Brain pericyte (primary cell): ENCODE data around the gene ACTRT3.
"Not testable (repeated sequence)": the region's sequence is repeated elsewhere in the genome, so short reads cannot be mapped to it uniquely, and the experiment has no call there.

Experiments used
- DNase-seq: peaks from one replicate; pipeline ENCODE4 v3.0.0-alpha.2; 2012; ENCODE audit warnings: low read depth, low spot score

ACTRT3 gene

DNA sequence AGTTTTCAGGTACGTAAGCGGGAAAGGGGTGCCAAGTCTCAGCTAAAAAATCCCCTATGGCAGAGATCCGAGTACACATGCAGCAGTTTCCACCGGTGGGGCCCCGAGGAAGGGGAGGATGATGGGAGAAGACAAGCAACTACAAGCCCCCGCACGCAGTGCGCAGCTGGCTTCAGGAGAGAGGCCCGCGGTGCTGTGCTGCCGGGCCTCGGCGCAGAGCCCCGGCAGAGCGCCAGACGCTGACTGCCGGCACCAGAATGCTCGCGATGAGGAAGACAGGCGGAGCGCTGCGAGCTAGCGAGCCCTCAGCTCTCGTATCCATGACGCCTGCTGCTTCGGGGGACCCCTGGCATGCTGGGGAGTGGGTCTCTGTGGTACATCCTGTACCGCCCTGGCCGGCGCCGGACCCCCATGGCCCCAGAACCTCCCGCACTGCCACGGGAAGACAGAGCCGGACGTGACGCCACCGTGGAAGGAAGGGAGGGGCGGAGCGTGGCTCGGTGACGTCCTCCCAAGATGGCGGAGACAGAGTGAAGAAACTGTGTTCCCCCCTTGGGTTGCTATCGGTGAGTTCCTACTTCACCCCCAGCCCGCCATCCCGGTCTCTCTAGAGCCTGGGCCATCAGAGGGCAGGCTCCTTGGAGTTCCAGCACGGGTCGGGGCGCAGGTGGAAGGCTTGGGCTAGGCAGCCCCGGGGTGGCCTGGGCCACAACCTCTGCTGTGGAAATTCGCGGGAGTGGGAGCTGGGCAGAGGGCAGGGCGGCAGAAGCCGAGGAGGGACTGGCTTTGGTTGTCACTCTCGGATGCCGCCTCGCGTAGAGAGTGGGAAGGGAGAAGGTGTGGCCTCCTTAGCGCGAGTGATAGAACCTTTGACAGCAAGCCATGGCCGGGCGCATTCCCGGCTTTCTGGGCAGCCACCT is 3.8 kb upstream of the ACTRT3 start, which contains the start of gene MYNN:
Gene MYNN (plus strand): TSS at position 500 of the 920 bp plus-strand sequence. CDS start 900 bp downstream, outside the sequence.
- DNase-seq = peak; percentile 61

DNA sequence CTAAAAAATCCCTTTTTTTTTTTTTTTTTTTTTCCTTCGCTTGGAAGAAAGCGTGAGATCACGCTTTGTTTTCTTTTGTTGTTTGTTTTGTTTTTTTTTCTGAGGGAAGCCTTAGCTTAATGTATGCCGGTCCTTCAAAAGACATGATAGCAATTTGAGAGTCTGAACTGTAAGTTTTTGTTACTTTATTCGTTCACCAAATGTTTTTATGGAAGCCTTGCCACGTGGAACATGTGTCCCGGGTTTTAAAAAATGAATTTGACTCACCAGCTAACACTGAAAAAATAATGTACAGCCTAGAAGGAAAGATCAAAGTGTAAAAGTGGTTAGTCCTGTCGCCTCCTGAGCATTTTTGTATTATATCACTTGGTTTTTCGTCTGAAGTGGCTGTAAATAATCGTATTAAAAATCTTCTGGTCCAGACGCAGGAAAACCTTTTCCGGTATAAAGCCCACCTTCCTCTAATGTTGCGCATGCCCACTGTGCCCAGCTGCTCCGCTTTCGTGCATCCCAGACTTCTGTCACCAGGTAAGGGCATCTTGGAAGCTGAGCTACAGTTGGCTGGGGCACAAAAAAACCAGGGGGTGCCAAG is 3.0 kb upstream of the ACTRT3 start:
- peak; percentile 71 for DNase-seq

DNA sequence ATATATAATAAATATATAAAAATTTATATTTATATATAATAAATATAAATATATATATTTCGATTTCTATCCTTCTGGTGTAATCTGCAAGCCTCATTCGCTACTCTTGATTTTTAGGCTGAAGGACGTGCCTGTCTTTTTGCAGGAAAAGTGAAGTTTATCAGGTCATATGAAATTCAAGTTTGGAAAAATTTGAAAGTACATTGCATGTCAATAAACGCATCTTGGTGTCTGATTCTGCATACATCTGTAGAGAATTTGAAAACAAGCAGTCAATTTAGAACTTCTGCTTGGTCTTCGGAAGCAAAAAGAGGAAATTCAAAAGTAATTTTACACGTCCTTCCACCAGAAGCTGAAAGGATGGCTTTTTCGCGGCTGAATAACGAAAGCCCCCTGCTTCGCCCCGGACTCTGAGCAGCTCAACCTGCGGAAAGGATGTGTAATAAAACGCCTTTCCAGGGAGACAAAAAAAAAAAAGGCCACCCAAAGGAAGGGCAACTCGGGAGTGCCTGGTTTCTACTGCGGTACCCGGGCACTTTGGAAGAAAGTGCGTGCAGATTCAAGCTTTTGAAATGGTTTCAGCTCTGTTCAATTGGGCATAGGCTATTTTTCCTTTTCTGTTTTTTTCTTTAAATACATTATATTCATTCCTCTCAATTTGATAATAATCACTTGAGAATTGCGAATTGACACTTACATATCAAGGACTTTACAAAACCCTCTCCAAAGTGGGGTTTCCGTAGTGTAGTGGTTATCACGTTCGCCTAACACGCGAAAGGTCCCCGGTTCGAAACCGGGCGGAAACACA is 2.3 kb upstream of the ACTRT3 start:
- no peak for DNase-seq

- DNase-seq = peak; percentile 66
Measured at GRCh38 chr3:169764882-169765612, 4.3 kb downstream of the ACTRT3 start, which contains the start of gene TERC. Gene TERC, minus strand, starts transcription at chr3:169765060.

GRCh38 chr3:169764312-169764881 is 5.0 kb downstream of the ACTRT3 start:
- no peak for DNase-seq

DNA sequence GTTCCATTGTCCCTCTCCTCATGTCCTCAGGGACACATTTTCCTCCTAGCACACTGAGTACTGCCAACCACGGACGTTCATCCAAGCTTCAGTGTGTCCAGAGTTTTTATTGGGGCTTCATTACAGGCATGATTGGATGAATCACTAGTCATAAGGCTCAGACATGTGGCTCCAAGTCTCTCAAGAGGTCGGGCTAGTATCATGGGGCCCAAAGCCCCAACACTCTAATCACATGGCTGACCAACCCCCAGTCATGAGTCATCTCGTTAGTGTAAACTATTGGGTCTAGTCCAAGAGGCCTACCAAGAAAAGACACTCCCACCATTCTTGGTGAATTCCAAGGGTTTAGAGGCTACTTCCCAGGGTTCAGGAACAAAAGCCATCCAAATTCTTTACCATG is 8.9 kb downstream of the ACTRT3 start:
- no peak for DNase-seq

GRCh38 chr3:169759256-169759655 is 10.1 kb downstream of the ACTRT3 start:
- no peak for DNase-seq

GRCh38 chr3:169758359-169758994 is 10.9 kb downstream of the ACTRT3 start:
- DNase-seq = no peak

- no peak for DNase-seq
Measured at GRCh38 chr3:169755488-169755887, 13.9 kb downstream of the ACTRT3 start.

DNA sequence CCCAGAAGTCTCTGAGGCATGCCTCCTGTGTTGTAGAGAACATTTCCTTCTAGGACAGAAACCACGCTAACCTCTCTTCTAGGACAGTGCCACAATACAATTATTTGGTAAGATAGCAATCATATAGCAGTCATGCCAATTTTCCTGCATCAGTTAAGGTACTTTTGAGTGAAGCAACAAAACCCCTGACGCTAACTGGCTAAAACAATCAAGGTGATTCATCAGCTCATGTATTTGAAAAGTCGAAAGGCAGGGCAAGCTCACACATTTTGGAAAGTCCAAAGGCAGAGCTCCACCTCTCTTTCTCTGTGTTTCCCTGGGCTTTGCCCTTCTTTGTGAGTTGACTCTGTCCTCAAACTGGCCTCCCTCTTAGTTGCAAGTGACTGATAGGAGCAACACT is 14.7 kb downstream of the ACTRT3 start:
- no peak for DNase-seq

DNA sequence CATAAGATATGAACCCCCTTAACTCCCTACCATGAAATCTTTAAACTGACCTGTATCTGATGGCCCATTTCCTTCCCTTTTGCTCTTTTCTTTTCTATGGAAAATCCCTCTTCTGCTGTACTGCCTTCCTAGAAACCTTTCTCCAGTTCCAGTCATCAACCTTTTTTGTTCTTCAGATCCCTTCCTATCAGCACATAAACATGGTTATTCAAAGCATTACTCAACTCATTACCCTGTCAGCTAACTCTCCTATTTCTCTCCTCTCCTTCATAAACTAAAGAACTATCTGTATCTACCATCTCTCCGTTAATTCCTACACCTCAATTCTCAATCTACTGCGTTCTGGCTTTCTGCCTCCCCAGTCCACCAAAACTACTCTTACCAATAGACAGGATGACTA is 17.5 kb downstream of the ACTRT3 start:
- DNase-seq = no peak

- DNase-seq = no peak
Measured at GRCh38 chr3:169750665-169751064, 18.7 kb downstream of the ACTRT3 start.

DNA sequence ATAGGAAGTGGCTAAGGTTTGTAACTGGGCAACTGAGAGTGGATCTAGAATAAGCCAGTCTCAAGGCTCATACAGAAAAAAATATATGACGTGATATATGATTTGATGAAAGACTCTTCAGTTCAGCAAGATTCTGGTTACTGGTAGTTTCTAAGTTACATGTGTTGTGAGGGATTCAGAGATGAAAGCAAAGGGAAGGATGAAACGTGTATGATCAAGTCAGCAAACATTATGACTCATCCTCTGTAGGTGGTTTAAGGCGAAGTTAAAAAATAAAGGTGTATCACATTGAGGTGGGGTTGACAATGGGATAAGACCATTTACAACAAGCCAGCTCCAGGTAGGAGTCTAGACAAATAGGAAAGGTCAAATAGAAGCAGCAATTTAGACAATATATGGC is 20.7 kb downstream of the ACTRT3 start:
- no peak for DNase-seq

DNA sequence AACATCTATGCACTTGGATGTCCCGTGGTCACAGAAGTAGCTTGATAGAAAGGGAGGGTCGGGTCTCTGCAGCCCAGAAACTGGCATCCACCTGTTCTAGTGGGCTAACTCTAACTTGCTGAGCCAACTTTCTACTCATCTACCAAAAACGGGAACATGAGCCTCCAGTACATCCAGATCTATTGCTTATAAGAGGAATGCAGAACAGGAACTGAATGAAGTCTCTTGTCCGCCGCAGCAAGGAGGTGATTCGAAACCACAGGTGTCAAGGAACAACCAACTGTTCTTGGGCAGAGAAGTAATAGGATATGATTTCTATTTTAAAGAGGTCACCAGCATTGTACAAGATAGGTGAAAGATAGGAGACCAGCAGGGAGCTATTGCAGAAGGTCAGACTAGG is 22.4 kb downstream of the ACTRT3 start:
- no peak for DNase-seq

- DNase-seq = no peak
Measured at GRCh38 chr3:169744366-169745054, 24.9 kb downstream of the ACTRT3 start.

DNA sequence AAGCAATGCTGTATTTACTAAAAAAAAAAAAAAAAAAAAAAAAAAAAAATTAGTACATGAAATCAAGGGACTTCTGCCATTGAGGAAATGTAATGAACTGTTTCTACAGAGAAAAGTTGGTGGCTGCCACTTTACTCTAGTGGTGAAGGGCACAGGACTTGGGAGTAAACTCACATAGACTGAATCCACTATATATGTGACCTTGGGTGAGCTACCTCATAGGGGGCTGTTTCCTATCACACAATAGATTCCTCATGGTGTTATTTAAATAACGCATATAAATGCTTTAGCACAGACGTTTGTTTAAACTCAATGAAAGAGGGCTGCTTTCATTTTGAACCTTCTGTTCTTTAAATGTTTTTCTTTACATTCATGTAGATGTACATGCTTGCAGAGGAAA is 30.3 kb downstream of the ACTRT3 start:
- no peak for DNase-seq

GRCh38 chr3:169731857-169732256 is 37.5 kb downstream of the ACTRT3 start:
- not testable (repeated sequence) for DNase-seq

- DNase-seq = no peak
Measured at GRCh38 chr3:169722724-169723123, 46.6 kb downstream of the ACTRT3 start.

DNA sequence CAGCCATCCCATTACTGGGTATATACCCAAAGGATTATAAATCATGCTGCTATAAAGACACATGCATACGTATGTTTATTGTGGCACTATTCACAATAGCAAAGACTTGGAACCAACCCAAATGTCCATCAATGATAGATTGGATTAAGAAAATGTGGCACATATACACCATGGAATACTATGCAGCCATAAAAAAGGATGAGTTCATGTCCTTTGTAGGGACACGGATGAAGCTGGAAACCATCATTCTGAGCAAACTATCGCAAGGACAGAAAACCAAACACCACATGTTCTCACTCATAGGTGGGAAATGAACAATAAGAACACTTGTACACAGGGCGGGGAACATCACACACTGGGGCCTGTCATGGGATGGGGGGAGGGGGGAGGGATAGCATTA is 50.9 kb downstream of the ACTRT3 start:
- not testable (repeated sequence) for DNase-seq
